Measurements from ENCODE around the gene ECHDC3.

Gene ECHDC3

GRCh38 chr10:11782793-11783557, 40.8 kb downstream of the ECHDC3 start:
- peak; percentile 70 for DNase-seq (ENCODE audit: low spot score)

GRCh38 chr10:11783558-11783865, 41.3 kb downstream of the ECHDC3 start:
- no peak for DNase-seq (ENCODE audit: low spot score)

- no peak for DNase-seq (ENCODE audit: low spot score)
These were observed 45.2 kb downstream of the ECHDC3 start for GRCh38 chr10:11787374-11787773.

DNA sequence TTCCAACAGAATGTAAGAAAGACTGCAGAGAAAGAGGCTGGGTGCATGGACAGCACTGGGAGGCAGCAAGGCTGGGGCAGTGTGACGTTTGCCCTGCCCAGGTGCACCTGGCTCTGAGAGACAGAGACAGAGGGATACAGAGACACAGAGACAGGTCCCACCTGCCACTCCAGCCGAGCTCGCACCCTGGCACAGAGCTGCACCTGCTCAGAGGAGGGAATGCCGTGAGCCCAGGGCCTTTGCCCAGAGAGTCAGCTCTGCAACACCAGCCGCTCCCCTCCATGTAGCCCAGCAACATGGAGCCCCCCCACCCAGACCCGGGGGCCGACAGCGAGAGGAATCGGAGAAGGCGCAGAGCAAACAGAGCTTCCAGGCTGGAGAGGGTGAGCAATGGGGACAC, 45.7 kb downstream of the ECHDC3 start:
- no peak for DNase-seq (ENCODE audit: low spot score)

GRCh38 chr10:11789306-11789705, 47.1 kb downstream of the ECHDC3 start:
- DNase-seq (ENCODE audit: low spot score): no peak

- DNase-seq (ENCODE audit: low spot score): no peak
These were observed 47.8 kb downstream of the ECHDC3 start for GRCh38 chr10:11789956-11790355.

DNA sequence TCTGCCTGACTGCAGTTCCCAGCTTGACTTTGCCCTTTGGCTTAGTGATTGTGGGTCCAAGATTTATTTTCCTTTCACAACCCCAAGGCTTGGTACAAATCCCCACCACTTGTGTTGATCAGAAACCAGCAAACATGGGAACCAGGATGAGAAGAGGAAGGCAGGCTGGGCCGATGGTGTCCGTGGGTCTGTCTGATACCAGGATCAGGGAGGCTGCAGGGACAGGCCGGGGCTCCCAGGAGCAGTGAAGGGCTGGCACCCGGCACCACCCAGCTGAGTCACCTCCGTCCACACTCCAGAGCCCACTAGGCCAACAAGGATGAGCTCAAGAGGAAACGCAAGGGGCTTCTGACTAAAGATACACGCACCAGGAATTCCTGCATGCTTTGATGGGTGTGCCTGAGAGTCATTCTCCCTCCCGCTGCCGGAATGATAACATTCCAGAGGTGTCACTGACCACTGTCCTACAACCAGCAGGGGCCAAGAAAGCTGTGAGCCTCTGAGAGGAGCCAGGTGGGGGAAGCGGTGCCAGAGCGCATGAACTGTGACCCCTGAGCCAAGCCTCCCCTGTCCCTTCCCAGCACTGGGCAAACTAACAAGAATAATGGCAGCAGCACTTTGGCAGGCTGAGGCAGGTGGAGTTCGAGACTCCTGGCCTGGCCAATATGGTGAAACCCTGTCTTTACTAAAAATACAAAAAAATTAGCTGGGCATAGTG, 51.7 kb downstream of the ECHDC3 start:
- DNase-seq (ENCODE audit: low spot score): peak; percentile 33

DNA sequence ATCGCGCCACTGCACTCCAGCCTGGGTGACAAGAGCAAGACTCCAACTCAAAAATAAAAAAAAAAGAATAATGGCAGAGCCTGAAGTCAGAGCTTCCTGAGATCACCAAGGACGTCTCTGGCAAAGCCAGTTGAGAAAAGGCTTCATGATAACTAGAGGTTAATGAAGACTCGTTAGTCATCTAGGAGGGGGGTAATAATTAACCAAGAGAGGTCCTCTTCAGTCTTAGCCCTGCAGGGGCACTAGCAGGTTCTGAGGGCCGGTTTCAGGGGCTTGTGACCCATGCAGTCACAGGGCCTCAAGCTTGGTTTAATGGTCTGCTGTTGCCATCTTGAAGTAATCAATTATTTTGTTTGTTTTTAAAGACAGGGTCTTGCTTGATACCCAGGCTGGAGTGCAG, 52.4 kb downstream of the ECHDC3 start:
- DNase-seq (ENCODE audit: low spot score): no peak

GRCh38 chr10:11795101-11795920, 53.1 kb downstream of the ECHDC3 start:
- DNase-seq (ENCODE audit: low spot score): no peak

- no peak for DNase-seq (ENCODE audit: low spot score)
These were observed 54.3 kb downstream of the ECHDC3 start for GRCh38 chr10:11796474-11796873.

DNA sequence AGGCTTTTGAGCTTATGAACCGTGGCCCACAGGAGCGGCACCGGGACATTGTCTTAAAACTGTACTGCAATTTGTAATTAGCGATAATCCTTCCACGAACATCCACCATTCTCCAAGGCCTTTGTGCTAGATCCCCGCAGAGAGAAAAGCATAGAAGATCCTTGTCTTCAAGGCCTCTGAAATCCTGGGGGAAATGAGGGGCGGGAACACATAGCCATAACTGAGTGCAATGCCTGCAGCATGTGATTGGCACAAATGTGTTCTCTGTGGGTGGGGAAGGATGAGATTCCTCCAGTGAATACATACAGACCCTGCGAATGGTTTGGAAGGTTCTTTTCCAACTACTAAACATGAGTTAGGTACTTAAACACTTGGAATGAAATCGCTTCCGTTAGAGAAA, 55.1 kb downstream of the ECHDC3 start:
- no peak for DNase-seq (ENCODE audit: low spot score)

DNA sequence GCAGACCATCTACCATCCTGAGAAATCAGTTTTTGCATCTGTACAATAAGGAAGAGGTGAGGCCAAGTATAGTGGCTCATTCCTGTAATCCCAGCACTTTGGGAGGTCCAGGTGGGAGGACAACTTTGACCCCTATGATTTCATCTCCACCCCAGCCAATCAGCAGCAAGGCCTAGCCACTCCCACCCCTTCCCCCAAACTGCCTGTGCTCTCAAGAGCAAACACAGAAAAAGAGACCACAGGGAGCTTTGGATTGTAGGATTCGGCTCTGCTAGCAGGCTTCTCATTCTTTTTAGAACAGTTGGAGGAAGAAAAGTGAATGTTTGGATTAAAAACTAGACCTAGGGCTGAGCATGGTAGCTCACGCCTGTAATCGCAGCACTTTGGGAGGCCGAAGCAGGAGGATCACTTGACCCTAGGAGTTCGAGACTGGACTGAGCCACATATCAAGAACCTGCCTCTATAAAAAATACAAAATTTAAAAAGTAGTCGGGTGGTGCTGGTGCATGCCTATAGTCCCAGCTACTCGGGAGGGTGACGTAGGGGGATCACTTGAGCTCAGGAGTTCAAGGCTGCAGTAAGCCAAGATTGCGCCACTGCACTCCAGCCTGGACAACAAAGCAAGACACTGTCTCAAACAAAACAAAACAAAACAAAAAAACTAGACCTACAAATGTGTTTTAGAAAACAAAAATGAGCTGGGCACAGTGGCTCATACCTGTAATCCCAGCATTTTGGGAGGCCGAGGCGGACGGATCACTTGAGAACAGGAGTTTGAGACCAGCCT, 55.9 kb downstream of the ECHDC3 start:
- DNase-seq (ENCODE audit: low spot score): no peak

DNA sequence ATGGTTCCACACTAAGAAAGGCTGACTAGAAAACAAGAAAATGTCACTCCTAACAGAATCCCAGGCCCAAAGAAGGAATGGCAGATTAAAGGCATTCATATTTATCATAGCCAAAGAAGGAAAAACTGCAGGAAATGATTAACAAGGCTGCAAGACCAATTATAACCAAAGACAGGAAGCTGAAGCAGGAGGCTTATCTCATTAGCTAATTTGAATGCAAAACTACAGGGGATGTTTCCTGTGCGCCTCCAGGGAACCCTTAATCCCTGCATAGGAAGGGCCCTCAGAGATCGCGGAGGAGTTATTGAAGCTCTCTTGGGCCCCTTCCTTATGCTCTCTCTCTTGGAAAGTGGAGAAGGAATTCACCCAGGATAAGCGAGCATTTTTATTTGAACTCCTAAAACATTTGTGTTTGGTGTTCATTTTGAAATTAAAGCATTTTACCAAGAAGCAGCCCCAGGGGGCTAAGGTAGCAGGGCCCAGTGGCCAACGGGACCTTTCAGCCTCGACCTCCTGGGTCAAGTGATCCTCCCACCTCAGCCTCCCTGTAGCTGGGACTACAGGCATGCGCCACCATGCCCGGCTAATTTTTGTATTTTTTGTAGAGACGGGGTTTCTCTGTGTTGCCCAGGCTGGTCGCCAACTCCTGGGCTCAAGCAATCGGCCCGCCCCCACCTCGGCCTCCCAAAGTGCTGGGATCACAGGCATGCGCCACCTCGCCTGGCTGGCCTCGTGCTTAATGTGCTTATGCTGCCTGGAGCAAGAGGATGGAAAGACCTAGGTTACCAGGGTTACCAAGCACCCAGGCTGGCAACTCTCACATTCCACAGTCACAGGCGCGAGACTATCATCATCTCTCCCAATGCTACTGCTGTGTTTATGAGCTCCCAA, 56.9 kb downstream of the ECHDC3 start:
- DNase-seq (ENCODE audit: low spot score): no peak

DNA sequence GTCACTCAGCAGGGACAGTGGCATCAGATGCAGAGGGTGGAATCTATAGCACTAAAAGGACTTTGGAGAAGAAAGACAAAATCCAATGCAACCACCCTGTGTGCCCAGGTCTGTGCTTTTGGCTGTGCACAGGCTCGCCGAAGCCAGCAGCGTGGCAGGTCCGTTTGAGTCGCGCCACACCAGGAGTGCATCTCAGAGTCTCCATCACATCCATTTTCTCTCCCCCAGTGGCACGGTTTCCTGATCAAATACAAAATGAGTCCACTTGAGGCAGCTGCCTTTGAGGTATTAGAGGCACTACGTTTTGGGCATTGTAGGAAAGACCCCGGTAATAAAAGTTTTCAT, 57.5 kb downstream of the ECHDC3 start:
- no peak for DNase-seq (ENCODE audit: low spot score)

GRCh38 chr10:11804336-11804735, 62.2 kb downstream of the ECHDC3 start:
- DNase-seq (ENCODE audit: low spot score): no peak

- no peak for DNase-seq (ENCODE audit: low spot score)
These were observed 63.6 kb downstream of the ECHDC3 start for GRCh38 chr10:11805792-11806191.

DNA sequence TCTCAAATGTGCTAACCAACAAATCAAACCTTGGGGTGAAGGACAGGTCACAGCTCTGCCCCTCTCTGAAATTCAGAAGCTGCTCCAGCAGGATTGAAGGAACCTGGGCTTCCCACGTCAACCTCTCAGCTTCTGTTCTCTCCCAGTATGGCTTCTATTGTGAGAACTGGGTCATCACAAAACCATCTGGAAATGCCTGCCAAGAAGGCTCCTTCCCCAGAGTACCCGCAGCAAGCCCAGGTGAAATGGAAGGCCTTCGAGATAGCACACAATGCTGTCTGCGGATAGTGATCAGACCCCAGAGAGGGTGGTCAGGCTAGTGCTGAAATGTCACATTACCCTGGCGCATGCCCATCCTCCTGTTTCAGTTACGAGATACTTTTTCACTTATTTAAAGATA, 64.5 kb downstream of the ECHDC3 start:
- DNase-seq (ENCODE audit: low spot score): no peak

- DNase-seq (ENCODE audit: low spot score): no peak
These were observed 66.6 kb downstream of the ECHDC3 start for GRCh38 chr10:11808808-11809207.

DNA sequence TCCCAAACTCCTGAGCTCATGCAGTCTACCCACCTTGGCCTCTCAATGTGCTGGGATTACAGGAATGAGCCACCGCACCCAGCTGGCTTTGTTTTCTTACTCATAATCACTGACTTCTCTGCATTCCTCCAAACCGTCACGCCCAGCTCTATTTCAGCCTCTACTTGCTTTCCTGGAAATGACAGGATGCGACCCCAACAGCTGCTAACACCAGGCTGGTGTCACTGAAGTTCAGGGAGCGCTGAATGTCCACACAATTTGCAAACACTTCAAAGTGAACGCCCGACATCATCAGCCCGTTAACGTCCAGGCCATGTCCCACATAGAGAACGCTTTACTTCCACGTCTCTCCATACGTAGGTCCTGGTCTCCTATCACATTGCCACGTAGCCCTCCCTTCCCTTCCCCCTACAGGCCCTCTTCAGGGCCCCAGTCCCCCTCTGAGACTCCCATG, 68.2 kb downstream of the ECHDC3 start:
- DNase-seq (ENCODE audit: low spot score): no peak

GRCh38 chr10:11810973-11811372, 68.8 kb downstream of the ECHDC3 start:
- no peak for DNase-seq (ENCODE audit: low spot score)

GRCh38 chr10:11813177-11813576, 71.0 kb downstream of the ECHDC3 start:
- DNase-seq (ENCODE audit: low spot score): no peak
